Ectodermal cell (in vitro differentiated cells): Measurements from ENCODE around the gene PCDHGB4.

ENCODE experiments used
- H3K27ac ChIP-seq: 2 replicates; pipeline ENCODE4 v1.7.0; 2013; ENCODE audit warnings: mild to moderate bottlenecking, low read depth, low read length; ENCODE audit not compliant: insufficient read depth, poor library complexity, severe bottlenecking
- H3K27me3 ChIP-seq: 2 replicates; pipeline ENCODE4 v1.7.0; 2013; ENCODE audit warnings: mild to moderate bottlenecking, low read length; ENCODE audit not compliant: insufficient read depth, control insufficient read depth, poor library complexity, severe bottlenecking
- H3K36me3 ChIP-seq: one replicate; pipeline ENCODE4 v1.7.0; 2013; ENCODE audit warnings: low read length; ENCODE audit not compliant: control insufficient read depth, insufficient read depth
- H3K4me1 ChIP-seq: one replicate; pipeline ENCODE4 v1.7.0; 2013; ENCODE audit warnings: low read length; ENCODE audit not compliant: control insufficient read depth, insufficient read depth
- H3K4me3 ChIP-seq: 2 replicates; pipeline ENCODE4 v1.7.0; 2013; ENCODE audit warnings: low read depth, low read length, control low read depth; ENCODE audit not compliant: insufficient read depth
- H3K9me3 ChIP-seq: 2 replicates; pipeline ENCODE4 v1.7.0; 2013; ENCODE audit warnings: mild to moderate bottlenecking, low read length, moderate library complexity; ENCODE audit not compliant: control insufficient read depth
- WGBS, 2 experiments: methylation state at CpG; one replicate each; pipeline ENCODE4 v1.1.7; 2013; ENCODE audit warnings: missing lambda C conversion rate in 2 of 2; 5-methylcytosine and 5-hydroxymethylcytosine counted together

The PCDHGB4 gene

DNA sequence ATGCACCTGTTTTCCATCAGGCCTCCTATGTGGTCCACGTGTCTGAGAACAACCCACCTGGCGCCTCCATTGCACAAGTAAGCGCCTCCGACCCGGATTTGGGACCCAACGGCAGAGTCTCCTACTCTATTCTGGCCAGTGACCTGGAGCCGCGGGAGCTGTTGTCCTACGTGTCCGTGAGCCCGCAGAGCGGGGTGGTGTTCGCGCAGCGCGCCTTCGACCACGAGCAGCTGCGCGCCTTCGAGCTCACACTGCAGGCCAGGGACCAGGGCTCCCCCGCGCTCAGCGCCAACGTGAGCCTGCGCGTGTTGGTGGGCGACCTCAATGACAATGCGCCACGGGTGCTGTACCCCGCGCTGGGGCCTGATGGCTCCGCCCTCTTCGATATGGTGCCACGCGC lies 35.9 kb upstream of the PCDHGB4 start:
- Histone ChIP-seq H3K27me3 (no peaks in the 10 kb centered on the region), H3K27ac (no peak overlapping the region), H3K4me3 (no peak overlapping the region), H3K36me3 (no peaks in the 10 kb centered on the region), H3K4me1 (no peaks in the 10 kb centered on the region), H3K9me3 (peaks cover 2% of the 10 kb centered on the region)
- WGBS, 2 experiments = 95 to 96% methylated on average over 28 to 30 of the region's 36 CpGs

DNA sequence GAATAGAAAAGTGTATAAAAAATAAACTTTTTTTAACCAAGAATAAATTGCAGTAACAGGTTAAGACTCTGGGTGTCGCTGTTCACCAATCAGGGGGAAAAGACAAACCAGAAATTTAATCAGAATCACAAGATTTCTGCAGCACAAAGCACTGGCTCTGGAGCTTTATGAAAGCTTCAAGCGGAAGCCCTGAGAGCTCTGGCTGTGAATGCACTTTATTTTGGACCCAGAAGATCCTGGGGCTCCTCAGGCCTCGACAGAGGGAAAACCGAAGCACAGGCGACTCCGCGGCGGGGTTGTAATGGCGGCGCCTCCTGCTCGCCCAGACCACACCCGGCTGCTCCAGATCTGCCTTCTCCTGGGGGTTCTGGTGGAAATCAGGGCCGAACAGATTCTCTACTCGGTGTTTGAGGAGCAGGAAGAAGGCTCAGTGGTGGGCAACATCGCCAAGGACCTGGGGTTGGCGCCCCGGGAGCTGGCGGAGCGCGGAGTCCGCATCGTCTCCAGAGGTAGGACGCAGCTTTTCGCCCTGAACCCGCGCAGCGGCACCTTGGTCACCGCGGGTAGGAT lies 32.5 kb upstream of the PCDHGB4 start, which contains the start of gene PCDHGA4:
PCDHGA4 (plus strand) TSS at position 122 of the 570 bp plus-strand sequence; CDS start at position 209, 87 bp downstream.
- 94% methylated on average over 29 of the region's 29 CpGs for WGBS, 2 experiments
- no peaks in the 10 kb centered on the region for H3K4me1 ChIP-seq
- H3K36me3 ChIP-seq = no peaks in the 10 kb centered on the region
- H3K27me3 ChIP-seq = no peaks in the 10 kb centered on the region
- H3K4me3 ChIP-seq = no peak within 1 kb of the TSS
- peaks cover 2% of the 10 kb centered on the region for H3K9me3 ChIP-seq
- no peak within 1 kb of the TSS for H3K27ac ChIP-seq

DNA sequence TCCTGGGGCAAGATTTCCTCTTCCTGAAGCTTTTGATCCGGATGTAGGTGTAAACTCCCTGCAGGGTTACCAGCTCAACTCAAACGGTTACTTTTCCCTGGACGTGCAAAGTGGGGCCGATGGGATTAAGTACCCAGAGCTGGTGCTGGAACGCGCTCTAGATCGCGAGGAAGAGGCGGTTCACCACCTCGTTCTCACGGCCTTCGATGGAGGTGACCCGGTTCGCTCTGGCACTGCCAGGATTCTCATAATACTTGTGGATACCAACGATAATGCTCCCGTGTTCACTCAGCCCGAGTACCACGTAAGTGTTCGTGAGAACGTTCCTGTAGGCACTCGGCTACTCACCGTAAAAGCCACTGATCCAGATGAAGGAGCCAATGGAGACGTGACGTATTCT lies 31.9 kb upstream of the PCDHGB4 start:
- no peaks in the 10 kb centered on the region for H3K27me3 ChIP-seq
- 96 to 97% methylated on average over 24 of the region's 24 CpGs for whole genome bisulfite sequencing, 2 experiments
- H3K27ac ChIP-seq = no peak overlapping the region
- no peak overlapping the region for H3K4me3 ChIP-seq
- no peaks in the 10 kb centered on the region for H3K36me3 ChIP-seq
- no peaks in the 10 kb centered on the region for H3K4me1 ChIP-seq
- peaks cover 5% of the 10 kb centered on the region for H3K9me3 ChIP-seq

DNA sequence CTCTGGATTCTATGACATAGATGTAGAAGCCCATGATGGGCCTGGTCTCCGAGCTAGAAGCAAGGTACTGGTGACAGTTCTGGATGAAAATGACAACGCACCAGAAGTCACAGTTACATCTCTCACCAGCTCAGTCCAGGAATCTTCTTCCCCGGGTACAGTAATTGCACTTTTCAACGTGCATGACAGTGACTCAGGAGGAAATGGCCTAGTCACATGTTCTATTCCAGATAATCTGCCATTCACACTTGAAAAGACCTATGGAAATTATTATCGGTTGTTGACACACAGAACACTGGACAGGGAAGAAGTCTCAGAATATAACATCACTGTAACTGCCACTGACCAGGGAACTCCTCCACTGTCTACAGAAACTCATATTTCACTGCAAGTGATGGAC lies 31.4 kb upstream of the PCDHGB4 start:
- peaks cover 5% of the 10 kb centered on the region for H3K9me3 ChIP-seq
- no peaks in the 10 kb centered on the region for H3K27me3 ChIP-seq
- H3K36me3 ChIP-seq = no peaks in the 10 kb centered on the region
- H3K4me3 ChIP-seq = no peak overlapping the region
- H3K4me1 ChIP-seq = no peaks in the 10 kb centered on the region
- WGBS, 2 experiments = 90% methylated on average over 5 of the region's 5 CpGs
- H3K27ac ChIP-seq = no peak overlapping the region

DNA sequence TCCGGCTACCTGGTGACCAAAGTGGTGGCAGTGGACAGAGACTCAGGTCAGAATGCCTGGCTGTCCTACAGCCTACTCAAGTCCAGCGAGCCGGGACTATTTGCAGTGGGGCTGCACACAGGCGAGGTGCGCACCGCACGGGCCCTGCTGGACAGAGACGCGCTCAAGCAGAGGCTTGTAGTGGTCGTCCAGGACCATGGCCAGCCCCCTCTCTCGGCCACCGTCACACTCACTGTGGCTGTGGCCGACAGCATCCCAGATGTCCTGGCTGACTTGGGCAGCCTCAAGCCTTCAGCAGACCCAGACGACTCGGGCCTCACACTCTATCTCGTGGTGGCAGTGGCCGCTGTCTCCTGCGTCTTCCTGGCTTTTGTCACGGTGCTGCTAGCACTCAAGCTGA lies 30.5 kb upstream of the PCDHGB4 start:
- Histone ChIP-seq H3K36me3 (no peaks in the 10 kb centered on the region), H3K4me3 (no peak overlapping the region), H3K4me1 (no peaks in the 10 kb centered on the region), H3K27me3 (no peaks in the 10 kb centered on the region), H3K27ac (no peak overlapping the region), H3K9me3 (peaks cover 5% of the 10 kb centered on the region)
- WGBS, 2 experiments = 95% methylated on average over 19 of the region's 19 CpGs

DNA sequence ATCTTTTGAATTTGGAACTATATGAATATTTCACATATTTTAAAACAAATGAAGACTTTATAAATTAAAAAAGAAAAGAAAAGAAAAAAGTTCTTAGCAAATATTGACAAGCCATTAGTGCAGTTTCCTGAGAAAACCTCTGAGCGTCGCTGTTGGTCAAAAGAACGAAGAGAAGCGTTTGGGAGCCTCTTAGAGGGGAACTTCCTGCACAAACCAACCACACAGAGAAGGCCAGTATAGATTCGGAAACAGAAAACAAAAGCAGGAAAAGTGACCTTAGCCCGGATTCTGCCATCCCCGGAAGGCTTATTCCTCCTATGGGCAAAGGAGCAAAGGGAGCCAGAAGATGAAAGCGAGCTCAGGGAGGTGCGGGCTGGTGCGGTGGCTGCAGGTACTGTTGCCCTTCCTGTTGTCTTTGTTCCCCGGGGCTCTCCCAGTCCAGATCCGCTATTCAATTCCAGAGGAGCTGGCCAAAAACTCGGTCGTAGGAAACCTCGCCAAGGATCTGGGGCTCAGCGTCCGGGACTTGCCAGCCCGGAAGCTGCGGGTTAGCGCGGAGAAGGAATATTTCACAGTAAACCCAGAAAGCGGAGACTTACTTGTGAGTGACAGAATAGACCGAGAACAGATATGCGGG lies 27.6 kb upstream of the PCDHGB4 start, which contains the start of gene PCDHGB2:
PCDHGB2 (plus strand) TSS at position 205 of the 637 bp plus-strand sequence; CDS start at position 347, 142 bp downstream.
- no peaks in the 10 kb centered on the region for H3K4me1 ChIP-seq
- 89 to 91% methylated on average over 24 of the region's 24 CpGs for WGBS, 2 experiments
- no peaks in the 10 kb centered on the region for H3K27me3 ChIP-seq
- no peak within 1 kb of the TSS for H3K27ac ChIP-seq
- peaks cover 4% of the 10 kb centered on the region for H3K36me3 ChIP-seq
- no peak within 1 kb of the TSS for H3K4me3 ChIP-seq
- peaks cover 4% of the 10 kb centered on the region for H3K9me3 ChIP-seq

DNA sequence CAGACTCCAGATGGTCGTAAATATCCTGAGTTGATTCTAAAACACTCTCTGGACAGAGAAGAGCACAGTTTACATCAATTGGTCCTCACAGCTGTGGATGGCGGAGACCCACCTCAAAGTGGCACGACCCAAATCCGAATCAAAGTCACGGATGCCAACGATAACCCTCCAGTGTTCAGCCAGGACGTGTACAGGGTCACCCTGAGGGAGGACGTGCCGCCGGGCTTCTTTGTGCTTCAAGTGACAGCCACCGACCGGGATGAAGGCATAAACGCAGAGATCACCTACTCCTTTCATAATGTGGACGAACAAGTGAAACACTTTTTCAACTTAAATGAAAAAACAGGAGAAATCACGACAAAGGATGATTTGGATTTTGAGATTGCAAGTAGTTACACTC lies 26.8 kb upstream of the PCDHGB4 start:
- no peak overlapping the region for H3K4me3 ChIP-seq

DNA sequence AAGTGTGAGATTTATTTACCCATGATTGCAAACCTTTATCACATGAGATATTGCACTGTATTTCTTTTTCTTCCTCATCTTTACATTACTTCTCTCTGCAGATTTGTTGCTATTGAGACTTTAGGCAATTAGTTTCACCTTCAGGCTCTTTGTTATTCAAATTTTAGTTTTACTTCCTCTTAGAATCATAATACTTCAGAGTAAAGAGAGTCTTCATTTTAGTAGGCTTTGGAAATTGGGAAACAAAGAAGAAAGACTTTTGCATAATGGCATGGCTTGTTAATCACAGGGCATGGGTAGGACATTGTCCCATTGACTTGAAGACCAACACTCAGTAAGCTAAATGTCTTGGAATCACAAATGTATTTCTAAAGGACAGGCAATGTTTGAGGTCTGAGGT lies 24.8 kb upstream of the PCDHGB4 start:
- no peak overlapping the region for H3K4me3 ChIP-seq
- H3K27ac ChIP-seq = no peak overlapping the region
- H3K9me3 ChIP-seq = peaks cover 4% of the 10 kb centered on the region
- H3K36me3 ChIP-seq = peaks cover 4% of the 10 kb centered on the region
- no peaks in the 10 kb centered on the region for H3K4me1 ChIP-seq
- H3K27me3 ChIP-seq = no peaks in the 10 kb centered on the region

More for the DNA sequence above, 26.8 kb upstream of the PCDHGB4 start:
- H3K4me1 ChIP-seq = no peaks in the 10 kb centered on the region
- no peak overlapping the region for H3K27ac ChIP-seq
- H3K27me3 ChIP-seq = no peaks in the 10 kb centered on the region
- H3K36me3 ChIP-seq = peaks cover 4% of the 10 kb centered on the region
- 93 to 95% methylated on average over 15 of the region's 15 CpGs for WGBS, 2 experiments
- H3K9me3 ChIP-seq = peaks cover 4% of the 10 kb centered on the region

DNA sequence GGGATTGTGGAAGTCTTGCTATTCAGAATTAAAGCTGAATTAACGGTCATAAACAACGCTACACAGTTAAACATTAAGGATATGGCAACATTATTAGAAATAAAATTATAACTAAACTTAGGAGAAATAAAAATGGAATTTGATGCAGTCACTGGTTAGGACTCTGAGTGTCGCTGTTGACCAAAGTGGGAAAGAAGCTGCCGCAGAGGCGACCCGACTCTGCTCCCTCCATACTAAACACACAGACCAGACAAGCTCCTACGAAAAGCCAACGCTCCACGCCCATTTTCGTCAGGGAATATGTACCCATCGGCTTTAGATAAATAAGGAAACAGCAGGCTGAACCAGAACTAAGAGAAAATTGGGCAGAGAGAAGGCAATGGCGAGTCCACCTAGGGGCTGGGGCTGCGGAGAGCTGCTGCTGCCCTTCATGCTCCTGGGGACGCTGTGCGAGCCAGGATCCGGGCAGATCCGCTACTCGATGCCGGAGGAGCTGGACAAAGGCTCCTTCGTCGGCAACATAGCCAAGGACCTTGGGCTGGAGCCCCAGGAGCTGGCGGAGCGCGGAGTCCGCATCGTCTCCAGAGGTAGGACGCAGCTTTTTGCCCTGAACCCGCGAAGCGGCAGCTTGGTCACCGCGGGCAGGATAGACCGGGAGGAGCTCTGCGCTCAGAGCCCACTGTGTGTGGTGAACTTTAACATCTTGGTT lies 23.4 kb upstream of the PCDHGB4 start, which contains the start of gene PCDHGA5:
PCDHGA5 (plus strand) TSS at position 211 of the 709 bp plus-strand sequence; CDS start at position 380, 169 bp downstream.
- Histone ChIP-seq H3K4me1 (no peaks in the 10 kb centered on the region), H3K9me3 (peaks cover 4% of the 10 kb centered on the region), H3K27ac (no peak within 1 kb of the TSS), H3K4me3 (no peak within 1 kb of the TSS), H3K36me3 (peaks cover 4% of the 10 kb centered on the region), H3K27me3 (no peaks in the 10 kb centered on the region)
- 96% methylated on average over 32 to 34 of the region's 34 CpGs for WGBS, 2 experiments
